HTR-8/SVneo (cell line): Measurements from ENCODE around the gene SDF4.
"Not testable (repeated sequence)": the region's sequence is repeated elsewhere in the genome, so short reads cannot be mapped to it uniquely, and the experiment has no call there.

Source experiments
- DNase-seq: peaks from one replicate; pipeline ENCODE4 v3.0.0; 2011; ENCODE audit warnings: low spot score, mixed read lengths; ENCODE audit not compliant: insufficient read length
- FAIRE-seq: peaks from 2 replicates; lab custom pipeline; 2011; peaks lifted over from hg19 to GRCh38; lab: Jason Lieb, UNC

The SDF4 gene

DNA sequence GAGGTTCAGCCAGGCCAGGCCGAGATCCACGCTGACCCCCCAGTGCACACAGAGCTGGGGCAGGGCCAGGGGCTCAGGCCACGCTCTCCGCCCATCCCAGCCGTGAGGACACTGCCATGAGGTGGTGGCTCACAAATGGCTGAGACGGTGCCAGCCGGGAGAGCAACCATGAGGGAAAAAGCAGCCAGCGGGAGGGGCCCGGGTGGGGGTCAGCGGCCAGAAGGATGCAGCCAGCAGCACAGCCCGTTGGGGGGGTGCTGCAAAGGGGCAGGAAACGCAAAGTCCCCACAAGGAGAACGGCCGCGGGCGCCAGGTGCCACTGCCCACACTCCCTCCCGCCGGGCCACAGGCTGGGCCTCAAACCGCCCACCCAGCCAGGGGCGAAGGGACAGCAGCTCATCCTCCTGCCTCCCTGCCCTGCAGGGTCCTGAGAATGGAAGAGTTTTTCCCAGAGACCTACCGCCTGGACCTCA is 49.8 kb downstream of the SDF4 start:
- DNase-seq: no peak
- FAIRE-seq: no peak

DNA sequence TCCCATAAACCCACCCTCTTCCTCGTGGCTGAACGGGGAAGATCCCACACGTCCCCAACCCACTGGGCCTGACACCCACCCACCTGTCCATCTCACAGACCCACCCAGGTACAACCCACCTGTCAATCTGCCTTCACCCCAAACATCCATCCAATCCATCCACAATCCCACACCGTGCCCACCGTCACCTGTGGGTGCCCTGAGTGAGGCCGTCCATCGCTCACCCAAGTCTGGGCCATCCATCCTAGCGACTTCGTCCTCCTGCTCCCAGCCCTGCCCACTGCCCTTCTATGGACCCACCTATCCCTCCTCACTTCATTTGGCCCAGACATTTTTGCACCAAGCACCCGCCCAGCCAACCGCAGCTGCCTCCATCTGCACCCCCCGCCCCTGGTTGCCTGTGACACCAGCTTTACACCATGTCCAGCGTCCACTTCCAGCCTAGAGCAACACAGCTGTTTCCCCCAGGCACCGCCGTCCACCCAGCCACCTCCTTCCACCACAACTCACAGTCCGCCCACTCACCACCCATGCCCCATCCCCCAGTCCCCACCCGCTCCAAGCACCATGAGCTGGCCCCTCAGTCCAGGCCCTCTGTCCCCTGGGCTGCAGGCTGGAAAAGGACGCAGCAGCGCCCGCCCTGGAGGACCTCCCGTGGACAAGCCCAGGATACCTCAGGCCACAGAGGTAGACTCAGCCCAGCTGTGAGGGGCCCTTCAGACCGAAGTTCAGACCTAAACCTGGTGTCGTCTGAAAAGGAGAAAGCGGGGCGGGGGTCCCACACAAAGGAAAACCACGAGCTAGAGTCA is 50.5 kb downstream of the SDF4 start:
- DNase-seq (no peak), FAIRE-seq (no peak)

DNA sequence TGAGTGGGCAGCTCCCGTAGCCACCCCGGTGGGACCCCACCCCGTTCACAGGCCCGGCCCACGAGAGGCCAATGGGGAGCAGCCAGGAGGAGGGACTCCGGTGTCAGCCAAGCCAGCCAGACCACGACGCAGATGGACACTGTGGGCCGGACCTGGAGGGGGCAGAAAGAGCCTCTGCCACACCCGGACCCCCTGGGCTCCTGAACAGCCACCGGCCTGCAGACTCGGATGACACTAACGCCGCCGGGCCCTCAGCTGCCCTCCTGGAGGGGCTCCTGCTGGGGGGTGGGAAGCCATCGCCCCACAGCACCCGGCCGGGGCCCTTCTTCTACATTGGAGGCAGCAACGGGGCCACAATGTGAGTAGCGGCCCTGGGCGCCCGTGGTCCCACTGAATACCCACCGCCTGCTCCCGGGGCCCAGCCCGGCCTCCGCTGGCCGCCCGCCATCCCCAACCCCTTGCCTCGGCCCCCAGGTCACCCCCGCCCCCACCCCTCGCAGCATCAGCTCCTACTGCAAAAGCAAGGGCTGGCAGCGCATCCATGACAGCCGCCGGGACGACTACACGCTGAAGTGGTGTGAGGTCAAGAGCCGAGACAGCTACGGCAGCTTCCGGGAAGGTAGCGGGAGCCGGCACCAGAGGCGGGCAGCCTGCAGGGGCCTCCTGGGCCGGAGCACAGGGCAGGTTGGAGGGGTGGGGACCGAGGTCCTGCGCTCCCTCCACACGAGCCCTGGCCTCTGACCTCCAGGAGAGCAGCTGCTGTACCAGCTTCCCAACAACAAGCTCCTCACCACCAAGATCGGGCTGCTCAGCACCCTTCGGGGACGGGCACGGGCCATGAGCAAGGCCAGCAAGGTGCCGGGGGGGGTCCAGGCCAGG is 51.6 kb downstream of the SDF4 start:
- DNase-seq: no peak
- no peak for FAIRE-seq

DNA sequence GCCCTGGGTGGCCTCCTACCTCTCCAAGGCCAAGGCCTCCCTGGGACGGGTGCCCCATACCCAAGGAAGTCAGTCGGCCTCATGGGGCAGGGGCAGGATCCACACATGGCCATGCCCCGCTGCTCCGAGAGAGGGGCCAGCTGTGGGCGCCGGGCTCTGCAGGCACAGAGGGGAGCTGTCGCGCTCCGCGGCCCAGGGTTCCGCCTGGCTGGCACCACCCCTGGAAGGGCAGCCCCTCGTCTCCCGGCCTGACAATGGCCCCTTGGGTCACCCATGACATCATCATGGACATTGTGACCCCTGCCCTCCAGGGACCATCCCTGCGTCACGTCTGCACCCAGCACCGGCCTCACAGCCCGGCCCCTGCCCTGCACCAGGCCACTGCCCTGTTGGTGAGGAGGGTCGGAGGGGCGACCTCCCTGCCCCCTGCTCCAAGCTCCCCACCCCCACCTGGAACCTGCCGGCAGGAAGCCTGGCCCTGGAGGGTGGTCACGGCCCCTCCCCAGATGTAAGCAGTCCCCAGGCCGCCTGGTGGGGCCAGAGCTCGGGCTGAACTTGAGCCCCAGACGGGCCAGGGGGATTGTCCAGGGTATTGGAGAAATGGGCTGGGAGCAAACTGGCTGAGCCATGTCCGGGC is 52.3 kb downstream of the SDF4 start:
- DNase-seq (no peak), FAIRE-seq (no peak)

DNA sequence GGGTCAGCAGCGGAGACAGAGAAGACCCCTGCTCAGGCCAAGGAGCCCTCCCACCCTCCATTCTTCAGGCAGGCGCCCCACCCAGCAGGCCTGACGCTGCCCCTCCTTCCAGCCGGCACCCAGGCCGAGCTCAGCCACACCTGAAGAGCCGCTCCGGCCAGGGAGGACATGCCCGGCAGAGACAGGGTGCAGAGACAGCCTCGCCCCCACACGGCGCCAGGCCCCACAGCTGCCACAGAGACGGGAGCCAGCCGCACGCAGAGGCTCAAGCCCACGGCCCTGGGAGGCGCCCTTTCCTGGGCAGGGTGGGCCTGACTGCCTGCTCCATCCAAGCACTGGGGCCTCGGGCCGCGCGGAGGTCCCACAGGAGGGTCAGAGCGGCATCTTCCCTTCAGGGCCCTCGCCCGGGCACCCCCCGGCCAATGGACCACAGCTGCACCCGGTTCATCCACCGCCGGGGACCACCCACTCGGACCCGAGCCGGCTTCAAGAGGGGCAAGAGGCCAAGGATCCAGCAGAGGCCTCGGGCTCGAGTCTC is 52.9 kb downstream of the SDF4 start:
- DNase-seq (no peak), FAIRE-seq (no peak)

DNA sequence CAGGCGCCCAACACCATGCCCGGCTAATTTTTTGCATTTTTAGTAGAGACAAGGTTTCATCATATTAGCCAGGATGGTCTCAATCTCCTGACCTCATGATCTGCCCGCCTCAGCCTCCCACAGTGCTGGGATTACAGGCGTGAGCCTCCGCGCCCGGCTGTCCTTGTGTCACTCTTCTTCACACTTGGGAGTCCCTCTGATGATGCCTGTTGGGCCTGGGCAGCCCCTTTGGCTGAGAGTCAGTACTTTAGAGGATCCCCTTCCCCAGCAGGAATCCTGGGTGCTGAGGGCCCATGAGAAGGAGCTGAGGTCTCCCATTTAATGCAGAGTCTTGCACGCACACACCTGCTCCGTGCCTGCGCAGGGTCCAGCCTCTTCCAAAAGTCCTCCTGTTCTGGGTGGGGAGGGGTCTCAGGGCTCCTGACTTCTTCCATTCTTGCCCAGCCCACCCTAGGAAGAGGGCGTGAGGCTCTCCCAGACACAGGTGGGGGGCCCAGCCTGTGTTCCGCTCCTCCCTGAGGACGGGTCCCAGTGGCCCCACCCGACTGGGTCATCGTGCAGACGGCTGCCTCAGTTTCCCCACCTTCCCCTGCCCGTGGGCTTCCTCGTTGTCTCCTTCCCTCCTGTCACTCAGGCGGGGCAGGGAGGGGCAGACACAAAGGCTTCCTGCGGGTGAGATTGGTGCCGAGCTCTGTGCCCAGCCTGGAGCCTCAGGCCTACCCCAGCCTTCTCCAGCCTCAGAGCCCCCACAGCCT is 54.2 kb downstream of the SDF4 start:
- FAIRE-seq: no peak
- DNase-seq: no peak

DNA sequence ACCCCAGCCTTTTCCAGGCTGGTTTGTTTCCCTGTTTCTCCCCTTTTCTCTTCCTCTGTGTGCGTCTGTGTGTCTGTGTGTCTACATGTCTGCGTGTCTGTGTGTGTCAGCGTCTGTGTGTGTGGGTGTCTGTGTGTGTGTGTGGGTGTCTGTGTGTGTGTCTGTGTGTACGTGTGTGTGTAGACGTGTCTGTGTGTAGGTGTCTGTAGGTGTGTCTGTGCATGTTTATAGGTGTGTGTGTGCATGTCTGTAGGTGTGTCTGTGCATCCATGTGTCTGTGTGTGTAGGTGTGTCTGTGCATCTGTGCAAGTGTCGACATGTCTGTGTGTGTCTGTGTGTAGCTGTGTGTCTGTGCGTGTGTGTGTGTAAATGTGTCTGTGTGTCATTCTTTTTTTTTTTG is 54.9 kb downstream of the SDF4 start:
- FAIRE-seq: peak; percentile 93
- DNase-seq: no peak

DNA sequence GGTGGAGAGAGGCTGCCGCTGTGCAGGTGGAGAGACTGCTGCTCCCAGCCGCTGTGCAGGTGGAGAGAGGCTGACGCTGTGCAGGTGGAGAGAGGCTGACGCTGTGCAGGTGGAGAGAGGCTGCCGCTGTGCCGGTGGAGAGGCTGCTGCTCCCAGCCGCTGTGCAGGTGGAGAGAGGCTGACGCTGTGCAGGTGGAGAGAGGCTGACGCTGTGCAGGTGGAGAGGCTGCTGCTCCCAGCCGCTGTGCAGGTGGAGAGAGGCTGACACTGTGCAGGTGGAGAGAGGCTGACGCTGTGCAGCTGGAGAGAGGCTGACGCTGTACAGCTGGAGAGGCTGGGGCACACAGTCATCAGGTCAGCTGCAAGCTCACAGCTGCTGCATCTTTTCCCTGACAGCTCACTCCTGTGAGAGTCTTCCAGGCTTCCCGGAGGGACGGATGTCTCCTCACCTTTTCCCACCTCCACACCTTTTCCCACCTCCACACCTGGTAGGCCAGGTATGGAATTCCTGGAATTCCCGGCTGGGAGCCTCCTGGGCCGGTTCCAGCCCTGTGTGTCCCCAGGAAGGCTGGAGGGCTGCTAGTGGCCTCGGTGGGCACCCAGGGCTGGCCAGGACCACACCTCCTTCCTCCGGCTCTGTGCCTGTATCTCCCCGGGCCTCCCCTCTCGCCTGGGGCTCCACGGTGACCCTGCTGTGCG is 55.6 kb downstream of the SDF4 start:
- FAIRE-seq, DNase-seq: not testable (repeated sequence)

DNA sequence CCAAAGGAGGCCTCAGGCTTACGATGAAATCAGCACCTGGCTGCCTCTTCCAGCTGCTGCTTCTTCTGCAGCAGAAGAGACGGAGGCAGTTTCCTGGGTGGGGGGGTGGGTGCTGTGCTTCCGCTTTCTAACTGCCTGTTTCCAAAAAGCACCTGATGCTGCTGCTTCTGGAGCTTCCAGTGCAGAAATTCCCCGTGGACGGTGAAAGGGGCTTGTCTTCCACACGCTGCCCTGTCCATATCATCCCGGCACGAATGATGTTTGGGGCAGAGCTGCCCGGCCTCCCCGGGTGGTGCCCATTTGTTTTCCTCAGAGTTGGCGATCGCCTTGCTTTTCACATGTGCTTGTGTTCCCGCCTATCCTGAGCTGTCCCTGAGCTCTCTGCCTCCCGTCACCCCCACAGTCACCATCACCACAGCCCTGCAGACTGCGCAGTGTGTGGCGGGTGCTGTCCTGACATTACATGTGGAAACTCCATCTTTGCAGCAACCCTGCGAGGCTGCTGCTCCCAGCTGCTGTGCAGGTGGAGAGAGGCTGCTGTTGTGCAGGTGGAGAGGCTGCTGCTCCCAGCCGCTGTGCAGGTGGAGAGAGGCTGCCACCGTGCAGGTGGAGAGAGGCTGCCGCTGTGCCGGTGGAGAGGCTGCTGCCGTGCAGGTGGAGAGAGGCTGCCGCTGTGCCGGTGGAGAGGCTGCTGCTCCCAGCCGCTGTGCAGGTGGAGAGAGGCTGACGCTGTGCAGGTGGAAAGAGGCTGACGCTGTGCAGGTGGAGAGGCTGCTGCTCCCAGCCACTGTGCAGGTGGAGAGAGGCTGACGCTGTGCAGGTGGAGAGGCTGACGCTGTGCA is 56.4 kb downstream of the SDF4 start:
- DNase-seq: no peak
- no peak for FAIRE-seq

DNA sequence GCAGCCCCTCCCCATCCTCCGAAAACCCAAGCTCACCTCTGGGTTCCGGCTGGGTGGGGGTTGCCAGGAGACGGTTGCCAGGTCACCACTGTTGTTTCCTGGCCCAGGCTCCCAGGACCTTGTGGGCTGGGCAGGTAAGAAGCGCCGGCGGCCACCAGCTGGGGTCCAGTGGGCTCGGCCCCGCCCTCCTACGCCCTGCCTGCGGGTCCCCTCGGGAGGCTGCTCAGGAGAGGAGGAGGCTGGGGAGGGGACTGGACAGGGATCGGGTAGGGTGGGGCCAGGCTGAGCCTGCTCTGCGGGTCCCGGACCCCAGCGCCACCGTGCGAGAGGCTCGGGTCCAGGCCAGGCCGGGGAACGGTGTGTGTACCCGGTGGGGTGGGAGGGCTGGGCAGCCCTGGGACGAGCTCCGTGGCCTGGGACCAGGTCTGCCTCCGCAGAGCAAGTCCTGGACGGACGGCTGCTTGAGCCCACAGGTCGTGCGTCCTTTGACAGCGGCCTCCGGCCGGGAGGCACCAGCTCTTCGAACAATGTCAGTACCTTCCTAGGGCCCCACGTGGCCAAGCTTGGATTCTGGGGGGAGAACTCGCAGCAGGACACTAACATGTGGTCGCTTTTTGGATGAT is 57.9 kb downstream of the SDF4 start, which contains the start of gene TTLL10:
Gene TTLL10 (plus strand): TSS at position 88 of the 623 bp plus-strand sequence. CDS start 5,336 bp downstream, outside the sequence.
- DNase-seq: no peak

DNA sequence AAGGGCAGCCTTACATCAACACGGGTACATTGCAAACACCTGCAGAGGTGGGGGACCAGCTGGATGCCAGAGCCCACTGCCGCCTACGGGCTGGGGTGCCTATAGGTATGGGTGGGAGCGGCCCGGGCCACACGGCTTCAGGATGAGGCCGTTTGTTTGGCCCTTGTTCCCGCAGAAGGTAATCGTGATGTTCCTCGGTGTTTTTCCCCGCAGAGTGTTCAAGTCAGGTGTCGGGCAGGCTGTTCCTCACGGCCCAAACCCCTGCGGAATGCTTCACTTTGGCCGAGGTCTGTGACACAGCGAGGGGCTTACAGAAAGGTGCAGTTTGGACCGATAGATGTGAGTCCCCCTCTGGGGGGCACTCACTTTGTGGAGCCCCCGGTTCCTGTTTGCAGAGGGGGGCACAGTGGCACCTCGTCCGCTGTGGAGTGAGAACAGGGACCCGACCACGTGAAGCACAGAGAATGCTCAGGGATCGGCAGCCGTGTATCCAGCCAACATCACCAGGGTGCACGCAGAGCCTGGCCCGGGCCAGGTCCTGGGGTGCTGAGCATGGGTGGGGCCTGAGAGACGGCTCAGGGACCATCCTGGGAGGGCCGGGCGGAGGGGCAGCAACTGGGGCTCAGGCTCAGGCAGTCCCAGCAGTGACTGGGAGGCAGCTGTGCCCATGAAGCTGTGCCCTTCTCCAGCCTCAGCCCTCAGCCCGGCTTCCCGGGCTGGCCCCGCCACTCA is 58.6 kb downstream of the SDF4 start:
- DNase-seq: no peak
- FAIRE-seq: no peak

More for the DNA sequence above, 57.9 kb downstream of the SDF4 start, which contains the start of gene TTLL10:
- FAIRE-seq: no peak

DNA sequence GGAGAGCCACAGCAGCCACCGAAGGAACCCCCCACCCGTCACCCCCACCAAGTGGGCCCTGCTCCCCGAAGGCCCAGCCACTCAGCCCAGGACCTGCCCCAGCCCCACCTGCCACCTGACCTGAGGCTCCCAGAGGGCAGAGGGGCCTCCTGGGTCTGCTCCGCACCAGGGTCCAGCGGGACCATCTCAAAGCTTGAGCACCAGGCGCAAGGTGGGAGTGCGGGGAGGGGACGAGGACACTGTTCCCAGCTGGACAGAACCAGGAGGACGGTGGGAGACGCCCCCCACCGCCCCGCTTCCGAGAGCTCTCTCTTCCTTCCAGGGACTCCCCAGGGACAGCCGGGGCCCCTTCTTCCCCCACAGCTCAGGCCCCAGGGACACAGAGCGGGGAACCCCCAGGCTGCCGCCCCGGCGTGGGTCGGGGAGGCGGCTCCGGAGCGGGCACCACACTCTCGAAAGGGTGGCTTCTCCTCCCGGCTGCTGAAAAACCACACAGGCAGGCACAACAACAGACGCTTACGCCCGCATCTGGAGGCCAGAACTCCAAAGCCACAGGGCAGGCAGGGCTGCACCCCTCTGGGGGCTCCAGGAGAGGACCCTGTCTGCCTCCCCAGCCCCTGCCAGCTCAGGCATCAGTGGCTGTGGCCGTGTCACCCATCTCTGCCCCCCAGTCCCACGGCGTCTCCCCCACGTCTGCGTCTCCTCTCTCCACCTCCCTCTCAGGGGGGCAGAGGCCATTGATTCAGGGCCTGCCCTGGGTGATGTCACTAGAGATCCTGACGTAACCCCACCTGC is 60.1 kb downstream of the SDF4 start:
- FAIRE-seq (no peak), DNase-seq (no peak)

DNA sequence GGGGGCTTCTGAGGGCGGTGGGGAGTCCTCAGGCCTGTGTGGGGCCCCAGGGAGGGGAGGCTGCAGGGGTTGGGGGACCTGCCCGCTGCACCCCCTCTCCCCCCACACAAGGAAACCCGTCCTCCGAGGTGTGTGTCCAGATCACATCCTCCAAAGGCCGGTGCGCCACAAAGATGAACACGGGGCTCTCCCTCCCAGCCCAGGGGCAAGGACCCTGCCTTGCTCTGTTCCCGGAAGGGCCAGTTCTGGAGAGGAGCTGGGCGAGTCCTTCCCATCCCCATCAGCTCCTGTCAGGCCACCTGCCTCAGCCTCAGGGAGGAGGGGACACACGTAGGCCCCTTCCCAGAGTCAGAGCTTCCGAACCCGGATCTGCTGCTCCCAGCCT is 60.6 kb downstream of the SDF4 start:
- FAIRE-seq (no peak), DNase-seq (no peak)

DNA sequence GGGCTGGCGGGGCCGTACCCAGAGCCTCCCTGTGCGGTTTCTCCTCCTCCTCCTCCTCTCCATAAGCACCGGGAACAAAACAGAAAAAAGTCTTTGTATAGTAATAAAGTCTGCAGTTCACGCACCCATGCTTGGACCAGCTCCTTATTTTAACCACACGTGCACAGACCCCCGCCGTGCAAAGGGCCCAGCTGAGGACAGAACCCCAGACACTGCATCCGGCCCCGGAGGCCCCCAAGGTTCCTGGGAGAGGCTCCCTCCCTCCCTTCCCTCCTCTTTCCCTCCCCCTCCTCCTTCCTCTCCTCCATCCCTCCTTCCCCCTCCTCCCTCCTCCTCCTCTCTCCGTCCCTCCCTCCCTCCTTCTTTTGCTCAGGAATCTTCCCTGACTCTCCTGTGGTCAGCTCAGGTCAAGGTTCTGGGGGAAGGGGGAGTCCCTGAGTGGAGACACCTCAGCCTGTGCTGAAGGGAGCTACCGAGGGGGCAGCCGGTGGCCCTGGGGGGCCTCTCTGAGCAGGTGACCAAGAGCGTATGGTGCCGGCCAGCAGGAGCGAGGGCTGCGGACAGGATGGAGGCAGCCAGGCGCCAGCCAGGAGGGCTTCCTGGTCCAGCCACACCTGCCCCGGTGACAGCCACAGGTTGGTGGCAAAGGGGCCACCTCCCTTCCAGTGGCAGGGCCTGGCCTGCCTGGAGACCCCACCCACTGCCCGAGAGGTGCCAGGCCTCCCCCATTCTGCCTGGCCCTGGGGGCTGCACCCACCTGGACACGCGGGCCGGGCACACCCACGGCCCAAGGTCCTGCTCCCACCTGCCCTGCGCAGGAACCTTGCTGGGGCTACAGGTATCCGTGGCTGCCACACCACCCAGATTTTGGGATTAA is 61.3 kb downstream of the SDF4 start:
- FAIRE-seq (no peak), DNase-seq (no peak)

DNA sequence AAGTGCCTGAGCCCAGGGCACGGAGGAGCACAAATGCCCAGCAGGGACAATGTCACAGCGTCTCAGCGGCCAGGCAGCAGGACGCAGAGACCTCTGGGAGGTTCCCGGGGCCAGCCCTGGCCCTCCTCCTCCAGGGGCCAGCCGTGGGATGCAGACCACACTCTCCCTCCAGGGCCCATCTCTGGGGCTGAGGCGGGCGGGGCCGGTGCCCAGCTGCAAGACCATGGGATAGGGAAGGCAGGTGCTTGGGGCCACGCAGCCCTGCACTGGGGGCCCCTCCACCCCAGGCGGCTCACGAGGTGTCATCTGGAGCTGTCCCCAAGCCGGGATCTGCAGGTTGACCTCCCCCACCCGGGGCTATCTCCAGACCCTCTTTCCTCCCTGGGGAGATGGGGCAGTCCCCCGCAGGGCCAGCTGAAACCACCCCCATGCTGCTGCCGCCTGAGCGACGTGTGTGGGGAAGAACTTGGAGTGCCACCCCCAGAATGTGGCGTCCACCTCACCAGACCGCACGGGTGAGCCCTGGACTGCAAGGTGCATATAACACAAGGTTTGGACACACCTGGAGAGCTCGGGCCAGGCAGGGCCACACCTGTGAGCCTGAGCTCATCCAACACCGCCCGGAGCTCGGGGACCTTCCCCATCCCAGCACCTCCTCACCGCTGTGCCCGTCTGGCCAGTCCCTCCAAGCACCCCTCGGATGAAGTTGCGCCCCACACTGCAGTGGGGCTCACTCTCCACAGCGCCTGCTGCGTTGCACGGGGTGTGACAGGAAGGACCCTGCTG is 62.2 kb downstream of the SDF4 start:
- FAIRE-seq (no peak), DNase-seq (no peak)
